Natural killer cell (primary cell): ENCODE results near the gene NDUFS6. TPM values are rescaled to one million over a fixed set of nuclear protein-coding genes. Genes with fewer than 3 reads are reported as not detected.

Source experiments
- ATAC-seq, 3 donors: fragments of 150-1000 bp in 2 of 3; fragments of 200-7000 bp in 1 of 3; cut with Tn5 transposase; 1 replicate in 1 of 3; 2 replicates in 2 of 3; pipeline ENCODE4 v1.10.0; 2021; ENCODE audit warnings: mild to moderate bottlenecking in 2 of 3, moderate library complexity in 2 of 3
- DNase-seq, 2 donors: peaks; one replicate each; pipeline versions ENCODE4 v3.0.0 to v3.0.0-alpha.2; 2013 to 2021; ENCODE audit warnings: mixed read lengths in 1 of 2
- H3K27ac ChIP-seq: one replicate; pipeline ENCODE4 v1.5.1; 2013; ENCODE audit warnings: mild to moderate bottlenecking, low read length
- H3K27me3 ChIP-seq: one replicate; pipeline ENCODE4 v1.6.1; 2013; ENCODE audit warnings: low read length; ENCODE audit not compliant: control insufficient read depth, insufficient read depth
- H3K36me3 ChIP-seq: one replicate; pipeline ENCODE4 v1.6.1; 2013; ENCODE audit warnings: low read length; ENCODE audit not compliant: control insufficient read depth, insufficient read depth
- H3K4me1 ChIP-seq: one replicate; pipeline ENCODE4 v1.6.1; 2013; ENCODE audit warnings: low read length; ENCODE audit not compliant: control insufficient read depth, insufficient read depth
- H3K4me3 ChIP-seq: one replicate; pipeline ENCODE4 v1.5.1; 2013; ENCODE audit warnings: low read length
- H3K9me3 ChIP-seq: one replicate; pipeline ENCODE4 v1.6.1; 2013; ENCODE audit warnings: low read length; ENCODE audit not compliant: control insufficient read depth, insufficient read depth
- H3K27ac Mint-ChIP-seq, 2 donors: one replicate each; pipeline ENCODE4 v1.8.0; 2022; ENCODE audit warnings: mild to moderate bottlenecking in 2 of 2, mixed read lengths in 2 of 2, moderate library complexity in 1 of 2
- H3K27me3 Mint-ChIP-seq, 2 donors: one replicate each; pipeline ENCODE4 v1.8.0; 2022; ENCODE audit warnings: low read depth in 2 of 2, mixed read lengths in 2 of 2
- H3K36me3 Mint-ChIP-seq: one replicate; pipeline ENCODE4 v1.8.0; 2022; ENCODE audit warnings: mixed read lengths
- H3K4me1 Mint-ChIP-seq, 2 donors: one replicate each; pipeline ENCODE4 v1.8.0; 2022; ENCODE audit warnings: mixed read lengths in 2 of 2
- H3K4me3 Mint-ChIP-seq: one replicate; pipeline ENCODE4 v1.8.0; 2022; ENCODE audit warnings: mild to moderate bottlenecking, moderate library complexity, mixed read lengths
- H3K9me3 Mint-ChIP-seq, 2 donors: one replicate each; pipeline ENCODE4 v1.8.0; 2022; ENCODE audit warnings: mixed read lengths in 2 of 2
- WGBS: methylation state at CpG from one replicate; pipeline ENCODE4 v1.1.7; 2013; ENCODE audit warnings: missing lambda C conversion rate; ENCODE audit not compliant: insufficient coverage; 5-methylcytosine and 5-hydroxymethylcytosine counted together
- intact Hi-C: fragments of 100-400 bp; cut with micrococcal nuclease; formaldehyde crosslinking; loops from one replicate; pipeline ENCODE4 v1.14.2; 2022
- total RNA-seq, 4 donors: library from RNA; stranded (reverse); fragments of 120-200 nt in 1 of 4; gene quantifications; one replicate each; pipeline versions ENCODE4 v1.2.3 to v1.2.4, GENCODE V29; 2013 to 2022
- TF ChIP-seq, protein P1 (sequence below): fragments of 200-600 bp; IDR thresholded peaks from one replicate; pipeline ENCODE4 v1.8.0; 2022; ENCODE audit warnings: antibody characterized with exemption

The NDUFS6 gene
- total RNA-seq, 3 donors from 2014 or later (not counting 1 experiment from before 2014, with no cell fraction given) = 19.2 to 25.9 (median 22.5) TPM

DNA sequence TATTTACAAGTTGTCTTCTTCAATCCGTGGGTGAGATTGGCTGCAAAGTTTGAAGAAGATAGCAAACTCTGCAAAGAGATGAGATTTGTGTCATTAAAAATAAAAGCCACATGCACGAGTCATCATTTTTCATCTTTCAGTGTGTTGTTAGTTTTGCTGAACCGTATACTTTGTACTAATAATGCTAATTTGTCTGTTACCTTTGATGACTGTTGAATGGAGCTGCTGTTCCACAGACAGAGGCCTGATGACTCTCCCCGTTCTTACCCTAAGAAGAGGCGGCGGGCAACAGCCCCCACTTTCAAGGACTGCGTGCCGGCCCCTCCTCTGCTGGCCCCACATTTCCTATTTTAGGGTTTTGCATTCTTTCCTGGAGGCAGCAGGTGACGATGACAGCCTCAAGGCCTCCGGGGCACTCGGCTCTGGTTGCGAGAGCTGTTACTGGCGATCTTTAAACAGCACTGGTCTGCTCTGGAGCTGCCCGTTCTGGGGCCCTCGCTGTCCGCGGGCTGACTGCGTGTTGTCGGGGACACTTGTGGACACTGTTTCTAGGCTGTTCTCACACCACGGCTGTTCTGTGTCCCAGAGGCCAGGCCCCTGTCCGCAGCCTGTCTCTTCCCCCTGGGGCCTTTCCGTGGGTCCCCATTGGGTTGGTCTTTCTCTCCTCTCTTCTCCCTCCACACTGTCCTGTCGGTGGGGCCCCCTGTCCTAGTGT is 35.1 kb downstream of the NDUFS6 start:
- H3K36me3 ChIP-seq = no peaks in the 10 kb centered on the region
- no peak overlapping the region for H3K27ac ChIP-seq
- ATAC-seq (no peak), DNase-seq (no peak)
- H3K27me3 ChIP-seq = peaks cover 5% of the 10 kb centered on the region
- Mint-ChIP-seq H3K27me3 (peaks cover 10 to 17% of the 10 kb centered on the region in 2 donors), H3K36me3 (no peaks in the 10 kb centered on the region), H3K27ac (no peak overlapping the region), H3K9me3 (no peaks in the 10 kb centered on the region), H3K4me1 (peaks cover 7 to 13% of the 10 kb centered on the region in 2 donors), H3K4me3 (no peak overlapping the region)
- no peaks in the 10 kb centered on the region for H3K9me3 ChIP-seq
- WGBS = 72% methylated on average over 22 of the region's 23 CpGs
- TF ChIP-seq, protein P1, sequence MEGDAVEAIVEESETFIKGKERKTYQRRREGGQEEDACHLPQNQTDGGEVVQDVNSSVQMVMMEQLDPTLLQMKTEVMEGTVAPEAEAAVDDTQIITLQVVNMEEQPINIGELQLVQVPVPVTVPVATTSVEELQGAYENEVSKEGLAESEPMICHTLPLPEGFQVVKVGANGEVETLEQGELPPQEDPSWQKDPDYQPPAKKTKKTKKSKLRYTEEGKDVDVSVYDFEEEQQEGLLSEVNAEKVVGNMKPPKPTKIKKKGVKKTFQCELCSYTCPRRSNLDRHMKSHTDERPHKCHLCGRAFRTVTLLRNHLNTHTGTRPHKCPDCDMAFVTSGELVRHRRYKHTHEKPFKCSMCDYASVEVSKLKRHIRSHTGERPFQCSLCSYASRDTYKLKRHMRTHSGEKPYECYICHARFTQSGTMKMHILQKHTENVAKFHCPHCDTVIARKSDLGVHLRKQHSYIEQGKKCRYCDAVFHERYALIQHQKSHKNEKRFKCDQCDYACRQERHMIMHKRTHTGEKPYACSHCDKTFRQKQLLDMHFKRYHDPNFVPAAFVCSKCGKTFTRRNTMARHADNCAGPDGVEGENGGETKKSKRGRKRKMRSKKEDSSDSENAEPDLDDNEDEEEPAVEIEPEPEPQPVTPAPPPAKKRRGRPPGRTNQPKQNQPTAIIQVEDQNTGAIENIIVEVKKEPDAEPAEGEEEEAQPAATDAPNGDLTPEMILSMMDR = no peak
- no peak overlapping the region for H3K4me3 ChIP-seq
- intact Hi-C loops = no loop called here
- H3K4me1 ChIP-seq = peaks cover 15% of the 10 kb centered on the region

DNA sequence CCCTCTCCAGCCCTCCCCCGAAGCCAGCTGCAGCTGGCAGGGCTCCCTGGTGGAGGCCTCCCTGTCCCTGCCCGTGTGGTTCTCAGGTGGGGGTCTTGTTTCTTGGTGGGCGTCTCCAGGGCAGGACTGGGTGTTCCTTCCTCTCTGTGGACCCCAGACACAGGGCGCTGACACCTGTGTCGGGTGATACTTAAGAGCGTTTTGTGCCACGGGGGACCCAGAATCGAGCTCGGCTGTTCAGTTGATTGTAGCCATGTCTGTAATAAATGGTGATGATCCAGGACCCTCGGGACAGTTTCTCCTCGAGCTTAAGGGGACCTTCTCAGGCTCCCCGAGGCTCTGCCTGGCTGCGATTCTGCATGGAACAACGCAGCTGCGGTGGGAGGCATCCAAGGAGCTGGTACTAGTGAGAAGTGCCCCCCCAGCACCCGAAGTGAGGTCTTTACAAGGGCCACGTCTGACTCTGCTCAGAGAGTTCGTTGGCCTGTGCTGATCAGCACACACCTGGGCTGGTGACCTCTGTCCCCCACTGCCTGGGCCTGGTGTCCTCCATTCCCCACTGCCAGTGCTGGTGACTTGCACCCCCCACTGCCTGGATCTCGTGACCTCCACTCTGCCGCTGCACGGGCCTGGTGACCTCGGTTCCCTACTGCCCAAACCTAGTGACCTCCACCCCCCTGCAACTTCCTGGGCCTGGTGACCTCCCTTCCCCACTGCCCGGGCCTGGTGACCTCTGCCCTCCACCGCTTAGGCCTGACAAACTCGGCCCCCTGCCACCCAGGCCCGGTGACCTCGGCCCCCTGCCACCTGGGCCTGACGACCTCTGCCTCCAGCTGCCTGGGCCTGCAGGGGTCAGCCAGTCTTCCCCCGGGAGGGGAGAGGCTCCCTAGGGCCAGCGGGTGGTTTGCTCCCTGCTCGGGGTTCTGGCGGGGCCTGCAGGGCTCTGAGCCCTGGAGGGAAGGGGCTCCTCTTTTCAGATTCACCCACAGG is 36.0 kb downstream of the NDUFS6 start:
- Mint-ChIP-seq H3K9me3 (no peaks in the 10 kb centered on the region), H3K27ac (no peak overlapping the region), H3K36me3 (no peaks in the 10 kb centered on the region), H3K4me3 (no peak overlapping the region), H3K4me1 (peaks cover 7 to 10% of the 10 kb centered on the region in 2 donors), H3K27me3 (peaks cover 10 to 17% of the 10 kb centered on the region in 2 donors)
- Histone ChIP-seq H3K36me3 (no peaks in the 10 kb centered on the region), H3K4me3 (no peak overlapping the region), H3K9me3 (no peaks in the 10 kb centered on the region), H3K4me1 (peaks cover 9% of the 10 kb centered on the region), H3K27me3 (peaks cover 5% of the 10 kb centered on the region), H3K27ac (no peak overlapping the region)
- ATAC-seq (no peak), DNase-seq (no peak)
- WGBS = 85% methylated on average over 32 of the region's 32 CpGs
- intact Hi-C loops = no loop called here
- TF ChIP-seq, protein P1 = no peak

DNA sequence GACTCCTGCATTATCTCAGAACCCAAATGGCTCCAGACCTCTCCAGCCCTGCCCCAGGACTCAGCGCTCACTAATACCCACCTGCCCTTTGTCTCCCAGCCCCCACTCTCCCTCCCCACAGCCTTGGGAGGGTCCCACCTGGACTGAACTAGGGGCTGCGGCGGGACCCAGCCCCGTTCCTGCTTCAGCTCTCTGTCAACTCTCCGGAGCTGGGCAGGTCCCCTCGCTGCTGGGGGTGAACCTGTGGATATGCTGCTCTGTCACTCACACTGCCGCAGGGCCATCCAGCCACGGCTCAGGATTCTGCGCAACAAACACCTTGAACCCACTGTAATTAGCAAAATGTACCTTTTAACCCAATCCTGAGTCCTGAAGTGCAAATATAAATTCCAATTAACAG is 36.8 kb downstream of the NDUFS6 start:
- no peaks in the 10 kb centered on the region for H3K9me3 ChIP-seq
- DNase-seq (no peak), ATAC-seq (no peak)
- Mint-ChIP-seq H3K27ac (no peak overlapping the region), H3K4me3 (no peak overlapping the region), H3K4me1 (peaks cover 1% of the 10 kb centered on the region in 2 donors), H3K9me3 (no peaks in the 10 kb centered on the region), H3K27me3 (peaks cover 10 to 17% of the 10 kb centered on the region in 2 donors), H3K36me3 (no peaks in the 10 kb centered on the region)
- WGBS = 85% methylated on average over 9 of the region's 9 CpGs
- intact Hi-C loops = no loop called here
- H3K36me3 ChIP-seq = no peaks in the 10 kb centered on the region
- H3K27me3 ChIP-seq = peaks cover 5% of the 10 kb centered on the region
- no peak overlapping the region for H3K27ac ChIP-seq
- TF ChIP-seq, protein P1 = no peak
- H3K4me1 ChIP-seq = peaks cover under 1% of the 10 kb centered on the region
- H3K4me3 ChIP-seq = no peak overlapping the region
